Right lobe of liver (tissue), 6 donors: ENCODE results near the gene PTPRD. TPM values are rescaled to one million over a fixed set of nuclear protein-coding genes. Genes with fewer than 3 reads are reported as not detected.

Experiments used
- ATAC-seq, 4 donors: fragments of 200-7000 bp; cut with Tn5 transposase; one replicate each; pipeline ENCODE4 v1.9.1; 2020; ENCODE audit warnings: mild to moderate bottlenecking in 4 of 4, moderate library complexity in 4 of 4
- DNase-seq, 3 donors: peaks; one replicate each; pipeline ENCODE4 v3.0.0-alpha.2; 2020
- H3K27ac ChIP-seq, 3 donors: fragments of 200-600 bp; one replicate each; pipeline ENCODE4 v1.8.0; 2022
- H3K27me3 ChIP-seq, 2 donors: fragments of 200-600 bp; one replicate each; pipeline ENCODE4 v1.8.0; 2022
- H3K36me3 ChIP-seq, 4 donors: fragments of 200-600 bp; sonication (generic) in 1 of 4; one replicate each; pipeline versions ENCODE4 v1.5.1 to v1.8.0; 2017 to 2022; ENCODE audit warnings: control low read depth in 1 of 4
- H3K4me1 ChIP-seq, 4 donors: fragments of 200-600 bp; sonication (generic) in 1 of 4; one replicate each; pipeline versions ENCODE4 v1.5.1 to v1.8.0; 2017 to 2022; ENCODE audit warnings: control low read depth in 1 of 4
- H3K4me3 ChIP-seq, 3 donors: fragments of 200-600 bp; one replicate each; pipeline ENCODE4 v1.8.0; 2022
- H3K9me3 ChIP-seq, 4 donors: fragments of 200-600 bp; sonication (generic) in 1 of 4; one replicate each; pipeline versions ENCODE4 v1.5.1 to v1.8.0; 2017 to 2022; ENCODE audit warnings: control low read depth in 1 of 4
- POLR2A ChIP-seq: fragments of 450-650 bp; IDR thresholded peaks from one replicate; pipeline ENCODE4 v1.6.1; 2017; ENCODE audit warnings: antibody characterized with exemption, mild to moderate bottlenecking
- WGBS: methylation state at CpG from one replicate; pipeline ENCODE4 v1.1.6; 2018; ENCODE audit warnings: low coverage, low lambda C conversion rate; ENCODE audit not compliant: insufficient coverage; ENCODE audit errors: missing lambda C conversion rate; 5-methylcytosine and 5-hydroxymethylcytosine counted together
- intact Hi-C, 2 donors: fragments of 100-400 bp; cut with DNase I; formaldehyde crosslinking; loops; one replicate each; pipeline versions ENCODE4 v1.11.2 to v1.14.1; 2022
- total RNA-seq, 6 experiments: library from RNA; depleted of rRNA in 2 of 6; stranded (reverse); fragments of >200 nt in 2 of 6; fragmentation: NEBNext Ultra II Directional in 3 of 6; extraction: Animal tissue kit (Norgen Biotek cat#: 25700) in 3 of 6; gene quantifications; one replicate each; pipeline versions ENCODE4 v1.1.0 to v1.2.4, GENCODE V29; 2016 to 2023
- TF ChIP-seq, protein P1 (sequence below), 4 donors: fragments of 200-600 bp in 3 of 4; fragments of 450-650 bp in 1 of 4; IDR thresholded peaks; one replicate each; pipeline versions ENCODE4 v1.5.1 to v1.8.0; 2016 to 2022; ENCODE audit warnings: antibody characterized with exemption in 4 of 4, mild to moderate bottlenecking in 2 of 4
- donor health status: DM: no; HTN: yes; CAD: no.
- donor health status: DM: no; HTN: no; CAD: no.
- donor health status: DM: no; HTN: no; CAD: no.
- donor health status: DM: no; HTN: yes; CAD: no.
- donor health status: DM: no; HTN: yes; CAD: no.

Gene PTPRD
- total RNA-seq, 6 experiments from 2014 or later = 5.4 to 29.8 (median 13.9) TPM

DNA sequence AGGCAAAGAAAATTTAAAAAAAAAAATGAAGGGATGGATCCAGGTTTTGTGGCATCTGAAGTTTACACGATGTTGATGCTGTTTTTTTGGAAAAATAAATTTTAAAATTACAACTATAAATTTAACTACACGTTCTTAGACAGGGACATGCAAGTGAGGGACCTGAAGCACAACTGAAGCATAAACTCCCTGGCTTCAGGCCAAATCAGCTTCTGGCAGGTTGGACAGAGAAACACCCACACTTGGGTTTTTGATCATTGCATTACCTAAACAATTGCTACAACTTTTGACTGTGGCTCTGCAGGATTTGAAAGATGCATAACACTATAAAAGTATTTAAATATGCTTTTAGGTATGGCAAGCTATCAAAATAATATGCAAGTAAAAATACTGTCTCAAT, 1494.9 kb downstream of the PTPRD start:
- no peak for DNase-seq

DNA sequence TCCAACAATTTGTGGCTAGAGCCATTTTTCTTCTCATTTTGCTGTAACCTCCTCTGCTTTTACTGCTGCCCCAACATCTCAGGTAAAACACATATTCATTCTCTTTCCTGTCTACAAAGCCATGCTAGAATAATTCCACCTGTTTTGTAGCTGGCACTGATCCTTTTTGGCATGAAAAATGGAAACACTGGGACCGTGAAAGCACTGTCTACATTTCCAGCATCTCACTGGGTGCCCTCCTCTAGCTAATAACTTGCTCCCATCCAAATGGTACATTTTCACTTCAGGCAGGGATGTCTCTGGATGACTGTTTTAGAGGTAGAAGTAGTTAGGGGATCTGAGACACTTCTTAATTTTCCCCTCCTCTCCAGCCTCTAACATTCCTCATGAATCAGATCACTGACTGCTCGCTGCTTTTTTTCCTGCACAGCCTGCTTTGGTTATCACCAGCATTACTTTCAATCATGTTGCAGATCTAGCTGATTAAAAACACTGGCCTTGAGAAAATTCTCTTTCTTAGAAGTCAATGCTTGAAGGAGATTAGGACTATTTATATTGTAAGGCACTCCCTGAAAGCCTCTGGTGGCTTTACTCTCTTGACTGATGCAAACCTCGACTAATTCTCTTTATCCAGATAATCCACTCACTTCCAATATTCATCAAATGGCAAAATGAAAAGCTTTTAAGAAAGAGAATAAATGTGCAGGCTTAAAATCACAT, 1500.6 kb downstream of the PTPRD start:
- Histone ChIP-seq H3K9me3 (no peaks in the 10 kb centered on the region), H3K27me3 (no peaks in the 10 kb centered on the region), H3K4me1 (no peaks in the 10 kb centered on the region), H3K36me3 (no peaks in the 10 kb centered on the region), H3K27ac (no peak overlapping the region), H3K4me3 (no peak overlapping the region)
- intact Hi-C loops = no loop called here
- WGBS = 39% methylated on average over 3 of the region's 3 CpGs
- ATAC-seq (no peak), DNase-seq (no peak)
- TF ChIP-seq, protein P1, sequence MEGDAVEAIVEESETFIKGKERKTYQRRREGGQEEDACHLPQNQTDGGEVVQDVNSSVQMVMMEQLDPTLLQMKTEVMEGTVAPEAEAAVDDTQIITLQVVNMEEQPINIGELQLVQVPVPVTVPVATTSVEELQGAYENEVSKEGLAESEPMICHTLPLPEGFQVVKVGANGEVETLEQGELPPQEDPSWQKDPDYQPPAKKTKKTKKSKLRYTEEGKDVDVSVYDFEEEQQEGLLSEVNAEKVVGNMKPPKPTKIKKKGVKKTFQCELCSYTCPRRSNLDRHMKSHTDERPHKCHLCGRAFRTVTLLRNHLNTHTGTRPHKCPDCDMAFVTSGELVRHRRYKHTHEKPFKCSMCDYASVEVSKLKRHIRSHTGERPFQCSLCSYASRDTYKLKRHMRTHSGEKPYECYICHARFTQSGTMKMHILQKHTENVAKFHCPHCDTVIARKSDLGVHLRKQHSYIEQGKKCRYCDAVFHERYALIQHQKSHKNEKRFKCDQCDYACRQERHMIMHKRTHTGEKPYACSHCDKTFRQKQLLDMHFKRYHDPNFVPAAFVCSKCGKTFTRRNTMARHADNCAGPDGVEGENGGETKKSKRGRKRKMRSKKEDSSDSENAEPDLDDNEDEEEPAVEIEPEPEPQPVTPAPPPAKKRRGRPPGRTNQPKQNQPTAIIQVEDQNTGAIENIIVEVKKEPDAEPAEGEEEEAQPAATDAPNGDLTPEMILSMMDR (IDR thresholded peaks at IDR 0.05) = no peak
- no peak for TF ChIP-seq POLR2A

More for the DNA sequence above, 1494.9 kb downstream of the PTPRD start:
- intact Hi-C loops = no loop called here
- no peaks in the 10 kb centered on the region for H3K9me3 ChIP-seq
- no peaks in the 10 kb centered on the region for H3K27me3 ChIP-seq
- ATAC-seq = no peak
- TF ChIP-seq POLR2A = no peak
- TF ChIP-seq, protein P1 (IDR thresholded peaks at IDR 0.05) = no peak
- WGBS = 28% methylated on average over 2 of the region's 2 CpGs
- H3K36me3 ChIP-seq = no peaks in the 10 kb centered on the region
- no peaks in the 10 kb centered on the region for H3K4me1 ChIP-seq
- H3K27ac ChIP-seq = no peak overlapping the region
- no peak overlapping the region for H3K4me3 ChIP-seq

DNA sequence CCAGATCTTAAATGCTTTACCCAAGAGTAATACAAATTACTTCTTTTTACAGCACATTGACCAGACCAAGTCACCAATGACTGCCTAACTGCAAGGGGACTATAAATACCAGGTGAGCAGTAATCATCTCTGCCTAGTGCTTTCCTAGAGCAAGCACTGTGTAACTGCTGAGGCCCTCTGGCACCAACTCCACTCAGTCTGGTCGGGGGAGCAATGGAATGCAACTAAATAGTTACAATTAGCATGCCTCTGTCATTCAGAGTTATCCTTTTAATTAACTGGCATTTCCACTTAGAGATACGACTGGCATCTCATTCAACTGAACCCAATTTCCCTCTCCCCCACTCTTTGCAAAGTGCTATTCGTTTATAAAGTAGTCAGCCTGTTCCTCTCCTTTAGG, 1504.2 kb downstream of the PTPRD start:
- H3K4me1 ChIP-seq = no peaks in the 10 kb centered on the region
- H3K4me3 ChIP-seq = no peak overlapping the region
- 22% methylated on average over 3 of the region's 3 CpGs for WGBS
- no peaks in the 10 kb centered on the region for H3K27me3 ChIP-seq
- TF ChIP-seq, protein P1 (IDR thresholded peaks at IDR 0.05) = no peak
- no peak for TF ChIP-seq POLR2A
- no peak overlapping the region for H3K27ac ChIP-seq
- ATAC-seq (no peak), DNase-seq (no peak)
- H3K36me3 ChIP-seq = no peaks in the 10 kb centered on the region
- intact Hi-C loops = no loop called here
- no peaks in the 10 kb centered on the region for H3K9me3 ChIP-seq

DNA sequence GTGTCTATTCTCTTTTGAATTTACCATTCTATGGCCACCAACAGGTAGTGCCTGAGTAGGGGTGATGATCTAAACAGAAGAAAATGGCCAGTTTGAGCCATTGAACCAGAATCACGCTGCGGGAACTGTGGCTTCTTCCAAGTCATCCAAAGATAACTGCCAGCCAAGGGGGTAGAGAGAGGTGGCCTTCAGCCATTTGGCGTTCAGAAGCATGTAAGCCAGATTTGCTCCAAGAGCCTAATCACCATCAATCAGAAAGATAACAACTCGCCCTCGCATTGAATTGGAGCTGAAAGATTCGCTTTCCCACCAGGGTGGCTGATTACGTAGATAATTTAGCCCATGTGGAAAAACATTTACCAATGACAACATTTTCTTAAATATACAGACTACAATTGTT, 1510.5 kb downstream of the PTPRD start:
- Histone ChIP-seq H3K27me3 (no peaks in the 10 kb centered on the region), H3K4me3 (no peak overlapping the region), H3K36me3 (no peaks in the 10 kb centered on the region), H3K4me1 (no peaks in the 10 kb centered on the region), H3K9me3 (no peaks in the 10 kb centered on the region), H3K27ac (no peak overlapping the region)
- ATAC-seq (no peak), DNase-seq (no peak)
- WGBS = 17% methylated on average over 7 of the region's 7 CpGs
- TF ChIP-seq, protein P1 (IDR thresholded peaks at IDR 0.05) = no peak
- TF ChIP-seq POLR2A = no peak
- intact Hi-C loops = no loop called here
